Activated CD4-positive, alpha-beta T cell treated with anti-CD3 and anti-CD28 coated beads for 36 hours (primary cell): Measurements from ENCODE around the gene RAB33B. TPM values are rescaled to one million over a fixed set of nuclear protein-coding genes. Genes with fewer than 3 reads are reported as not detected.
"Not testable (repeated sequence)": the region's sequence is repeated elsewhere in the genome, so short reads cannot be mapped to it uniquely, and the experiment has no call there.

Experiments used
- ATAC-seq: fragments of 200-7000 bp; cut with Tn5 transposase; one replicate; pipeline ENCODE4 v1.10.0; 2021; ENCODE audit warnings: mild to moderate bottlenecking, moderate library complexity
- CTCF ChIA-PET: fragments of 350-600 bp; sonication (Branson Sonifier 250); formaldehyde crosslinking; loops from one replicate; lab custom pipeline; 2021; ENCODE audit warnings: antibody characterized with exemption; lab: Charles Lee
- POLR2A ChIA-PET: fragments of 350-600 bp; sonication (Branson Sonifier 250); formaldehyde crosslinking; loops from one replicate; lab custom pipeline; 2021; ENCODE audit warnings: antibody characterized with exemption, inconsistent platforms; lab: Charles Lee
- DNase-seq: peaks from one replicate; pipeline ENCODE4 v3.0.0-alpha.2; 2020
- H3K27ac Mint-ChIP-seq: one replicate; pipeline ENCODE4 v1.8.0; 2021; ENCODE audit warnings: mixed read lengths
- H3K27me3 Mint-ChIP-seq: one replicate; pipeline ENCODE4 v1.8.0; 2021; ENCODE audit warnings: mixed read lengths
- H3K36me3 Mint-ChIP-seq: one replicate; pipeline ENCODE4 v1.8.0; 2021; ENCODE audit warnings: low read depth, mixed read lengths
- H3K4me1 Mint-ChIP-seq: one replicate; pipeline ENCODE4 v1.8.0; 2021; ENCODE audit warnings: mixed read lengths
- H3K4me3 Mint-ChIP-seq: one replicate; pipeline ENCODE4 v1.8.0; 2021; ENCODE audit warnings: mild to moderate bottlenecking, moderate library complexity, mixed read lengths
- H3K9me3 Mint-ChIP-seq: one replicate; pipeline ENCODE4 v1.8.0; 2021; ENCODE audit warnings: low read depth, mixed read lengths
- intact Hi-C, 2 experiments: fragments of 100-400 bp; cut with DNase I in 1 of 2; cut with micrococcal nuclease in 1 of 2; formaldehyde crosslinking; loops; one replicate each; pipeline versions ENCODE4 v1.14.2 to v1.15.1; 2022 to 2024; cut with DNase I, micrococcal nuclease
- total RNA-seq, 2 experiments: library from RNA; stranded (reverse); gene quantifications; one replicate each; pipeline ENCODE4 v1.2.3, GENCODE V29; 2021

The RAB33B gene
- total RNA-seq, 2 experiments from 2014 or later = 6.0 to 6.4 TPM

DNA sequence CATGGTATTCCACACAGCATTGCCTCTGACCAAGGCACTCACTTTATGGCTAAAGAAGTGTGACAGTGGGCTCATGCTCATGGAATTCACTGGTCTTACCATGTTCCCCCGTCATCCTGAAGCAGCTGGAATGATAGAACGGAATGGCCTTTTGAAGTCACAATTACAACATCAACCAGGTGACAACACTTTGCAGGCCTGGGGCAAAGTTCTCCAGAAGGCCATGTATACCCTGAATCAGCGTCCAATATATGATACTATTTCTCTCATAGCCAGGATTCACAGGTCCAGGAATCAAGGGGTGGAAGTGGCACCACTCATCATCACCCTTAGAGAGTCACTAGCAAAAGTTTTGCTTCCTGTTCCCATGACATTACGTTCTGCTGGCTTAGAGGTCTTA is 6.8 kb upstream of the RAB33B start:
- H3K4me3 Mint-ChIP-seq, H3K27me3 Mint-ChIP-seq, POLR2A ChIA-PET, H3K9me3 Mint-ChIP-seq, CTCF ChIA-PET, H3K36me3 Mint-ChIP-seq, H3K27ac Mint-ChIP-seq, DNase-seq, intact Hi-C loops, H3K4me1 Mint-ChIP-seq, ATAC-seq: not testable (repeated sequence)

DNA sequence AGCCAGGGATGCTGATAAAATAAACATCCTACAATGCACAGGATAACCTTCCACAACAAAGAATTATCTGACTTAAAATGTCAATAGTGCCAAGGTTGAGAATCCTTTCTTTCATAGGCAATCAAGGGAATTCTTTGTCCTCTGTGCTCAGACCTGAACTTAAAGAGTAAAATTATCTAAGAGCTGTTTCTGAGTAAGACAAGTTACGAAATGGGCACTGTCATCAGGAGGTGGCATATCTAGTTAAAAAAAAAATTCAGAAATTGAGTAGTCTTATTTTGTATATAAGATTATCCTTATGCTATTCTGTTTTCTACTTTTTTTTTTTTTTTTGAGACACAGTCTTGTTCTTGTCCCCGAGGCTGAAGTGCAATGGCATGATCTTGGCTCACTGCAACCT is 3.3 kb upstream of the RAB33B start:
- H3K4me3 Mint-ChIP-seq = no peak overlapping the region
- H3K4me1 Mint-ChIP-seq = peaks cover 22% of the 10 kb centered on the region
- H3K9me3 Mint-ChIP-seq = no peaks in the 10 kb centered on the region
- H3K36me3 Mint-ChIP-seq = peaks cover 9% of the 10 kb centered on the region
- POLR2A ChIA-PET = no interaction called here
- CTCF ChIA-PET = no interaction called here
- intact Hi-C loops = loop anchor here in 1 of 2 experiments (5.0 kb wide), 2 partner anchors 702 to 977 kb away; partner anchors contain the start of genes CLGN and MAML3
- ATAC-seq = no peak
- H3K27ac Mint-ChIP-seq = no peak overlapping the region
- H3K27me3 Mint-ChIP-seq = no peaks in the 10 kb centered on the region
- DNase-seq = no peak

DNA sequence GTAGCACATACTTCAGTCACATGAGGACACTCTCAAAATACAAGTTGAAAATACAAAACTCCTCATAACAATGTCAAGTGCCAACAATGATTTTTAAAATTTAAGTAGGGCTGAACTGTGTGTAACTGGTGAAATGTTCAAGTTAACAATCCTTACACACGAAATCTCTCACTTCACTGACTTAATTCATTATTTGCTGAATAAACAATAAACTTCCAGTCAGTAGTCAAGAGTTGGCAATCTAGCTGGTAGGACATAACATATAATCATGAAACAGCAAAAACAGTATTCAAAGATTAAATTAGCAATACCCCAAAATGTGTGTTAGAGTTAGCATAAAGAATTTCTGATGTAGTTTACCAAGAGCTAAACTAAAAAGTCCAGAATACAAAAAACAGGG is 1.9 kb upstream of the RAB33B start:
- Mint-ChIP-seq H3K36me3 (peaks cover 6% of the 10 kb centered on the region), H3K27ac (peak overlapping the region; percentile 98), H3K9me3 (no peaks in the 10 kb centered on the region), H3K4me3 (peak overlapping the region; percentile 91), H3K4me1 (peaks cover 37% of the 10 kb centered on the region), H3K27me3 (no peaks in the 10 kb centered on the region)
- intact Hi-C loops = loop anchor here (2.0 to 5.0 kb wide), 5 partner anchors 35 to 975 kb away; partner anchors contain the start of genes CLGN (in 1 of the 2), MAML3 (in 1 of the 2) and NAA15 (in 1 of the 2)
- no peak for ATAC-seq
- POLR2A ChIA-PET = no interaction called here
- no peak for DNase-seq
- CTCF ChIA-PET = interaction anchor here (0.6 to 1.5 kb wide), 5 partner anchors 33 to 371 kb away, joined by 3 to 4 read pairs (median 3); no protein-coding TSS in a partner anchor

DNA sequence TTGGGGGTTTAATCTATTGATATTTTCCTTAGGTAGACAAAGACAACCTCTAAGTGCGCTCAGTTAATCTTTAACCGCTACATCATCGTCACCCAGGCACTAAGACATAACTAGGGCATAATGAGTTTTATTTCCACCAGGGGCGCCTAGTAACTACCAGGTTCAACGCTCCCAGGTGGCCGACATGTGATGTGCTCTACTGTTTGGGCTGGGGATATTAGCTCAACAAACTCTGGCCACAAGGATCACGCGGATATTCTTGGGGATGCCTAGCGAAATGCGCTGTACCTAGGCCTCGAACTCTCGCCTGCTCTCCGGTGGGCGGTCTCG is 915 bp upstream of the RAB33B start:
- Mint-ChIP-seq H3K27me3 (no peaks in the 10 kb centered on the region), H3K4me1 (peaks cover 45% of the 10 kb centered on the region), H3K36me3 (peaks cover 8% of the 10 kb centered on the region), H3K27ac (peak overlapping the region; percentile 98), H3K9me3 (no peaks in the 10 kb centered on the region), H3K4me3 (peak overlapping the region; percentile 91)
- intact Hi-C loops = loop anchor here (1.0 to 5.0 kb wide), 13 partner anchors 36 to 974 kb away; partner anchors contain the start of genes CLGN (in 1 of the 2), ELF2 (in 1 of the 2), MAML3 (in 1 of the 2) and NAA15 (in 1 of the 2)
- CTCF ChIA-PET = interaction anchor here (0.6 to 1.5 kb wide), 9 partner anchors 29 to 374 kb away, joined by 3 to 5 read pairs (median 3); partner anchors contain the start of gene NAA15
- POLR2A ChIA-PET = interaction anchor here (0.5 to 1.3 kb wide), 6 partner anchors 17 to 399 kb away, joined by 3 to 9 read pairs (median 4); no protein-coding TSS in a partner anchor
- peak; percentile 82 for DNase-seq
- peak; percentile 62 for ATAC-seq

DNA sequence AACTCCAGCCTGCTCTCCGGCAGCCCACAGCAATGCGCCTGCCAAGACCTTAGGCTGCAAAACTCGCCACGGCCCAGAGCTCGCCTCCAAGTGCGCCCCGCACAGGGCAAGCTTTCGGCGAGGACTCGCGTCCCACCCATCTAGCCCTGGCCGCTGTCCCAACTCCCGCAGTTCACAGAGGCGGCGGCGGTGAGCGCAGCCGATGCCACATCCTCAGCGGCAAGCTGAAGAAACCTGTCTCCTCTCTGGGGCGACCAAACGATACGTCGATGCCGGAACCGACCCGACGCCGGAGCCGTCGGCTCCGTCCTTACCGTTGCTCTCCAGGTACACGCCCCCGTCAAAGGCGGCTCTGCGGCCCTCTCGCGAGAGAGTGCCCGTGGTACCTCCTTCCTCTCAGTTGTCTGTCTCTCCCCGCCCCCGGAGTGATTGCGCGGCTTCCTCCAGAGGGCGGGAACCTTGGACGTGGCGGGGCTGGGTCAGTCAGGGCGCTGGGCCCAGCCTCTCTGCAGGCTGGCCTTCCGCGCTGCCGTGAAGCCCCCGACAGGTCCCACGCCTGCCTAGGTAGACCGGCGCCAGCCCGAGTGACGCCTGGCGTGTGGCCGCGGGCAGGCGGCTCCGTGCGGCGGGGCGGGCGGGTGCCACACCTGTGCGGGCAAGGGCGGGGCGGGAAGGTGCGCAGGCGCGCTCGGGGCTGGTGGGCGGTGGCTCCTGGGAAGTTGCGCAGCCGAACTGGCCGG is 380 bp upstream of the RAB33B start:
- peak; percentile 90 for ATAC-seq
- no peaks in the 10 kb centered on the region for H3K9me3 Mint-ChIP-seq
- peaks cover 48% of the 10 kb centered on the region for H3K4me1 Mint-ChIP-seq
- intact Hi-C loops = loop anchor here (1.0 to 5.0 kb wide), 14 partner anchors 37 to 1071 kb away; partner anchors contain the start of genes CLGN (in 1 of the 2), ELF2 (in 1 of the 2), ELMOD2 (in 1 of the 2) and MAML3 (in 1 of the 2)
- POLR2A ChIA-PET = interaction anchor here (0.5 to 1.3 kb wide), 5 partner anchors 17 to 400 kb away, joined by 3 to 9 read pairs (median 5); no protein-coding TSS in a partner anchor
- no peaks in the 10 kb centered on the region for H3K27me3 Mint-ChIP-seq
- DNase-seq = peak; percentile 99
- CTCF ChIA-PET = interaction anchor here (0.6 to 1.3 kb wide), 8 partner anchors 30 to 374 kb away, joined by 3 to 5 read pairs (median 3); partner anchors contain the start of gene NAA15
- H3K27ac Mint-ChIP-seq = peak overlapping the region; percentile 98
- H3K36me3 Mint-ChIP-seq = peaks cover 8% of the 10 kb centered on the region
- H3K4me3 Mint-ChIP-seq = peak overlapping the region; percentile 91

DNA sequence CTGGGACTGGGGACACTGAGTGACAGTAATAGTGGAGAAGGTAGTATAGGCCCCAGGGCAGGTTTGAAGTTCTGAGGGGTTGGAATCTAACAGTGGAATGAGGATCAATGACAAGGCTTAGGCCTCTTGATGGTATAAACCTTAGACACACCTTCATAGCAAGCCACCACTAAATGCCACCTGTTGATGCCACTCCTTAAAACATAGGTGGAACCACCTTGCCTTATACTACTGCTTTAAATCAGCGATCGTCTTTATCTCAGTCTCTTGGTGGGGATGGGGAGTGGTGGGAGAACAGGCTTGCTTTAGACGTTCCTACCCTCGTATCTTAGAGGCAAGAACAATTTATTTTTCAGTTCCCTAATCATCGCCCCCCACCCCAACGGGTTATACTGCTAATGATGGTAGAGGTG is 1.2 kb downstream of the RAB33B start:
- intact Hi-C loops = loop anchor here in 1 of 2 experiments (2.0 kb wide), 1 partner anchor 1070 kb away; the partner anchor contains the start of gene ELMOD2
- H3K4me1 Mint-ChIP-seq = peaks cover 61% of the 10 kb centered on the region
- ChIA-PET POLR2A (interaction anchor here (0.6 kb wide), 1 partner anchor 10 kb away, joined by 4 read pairs; no protein-coding TSS in a partner anchor), CTCF (no interaction called here)
- no peak for ATAC-seq
- peaks cover 13% of the 10 kb centered on the region for H3K36me3 Mint-ChIP-seq
- H3K9me3 Mint-ChIP-seq = no peaks in the 10 kb centered on the region
- H3K27me3 Mint-ChIP-seq = no peaks in the 10 kb centered on the region
- peak overlapping the region; percentile 89 for H3K27ac Mint-ChIP-seq
- no peak for DNase-seq
- peak overlapping the region; percentile 91 for H3K4me3 Mint-ChIP-seq

DNA sequence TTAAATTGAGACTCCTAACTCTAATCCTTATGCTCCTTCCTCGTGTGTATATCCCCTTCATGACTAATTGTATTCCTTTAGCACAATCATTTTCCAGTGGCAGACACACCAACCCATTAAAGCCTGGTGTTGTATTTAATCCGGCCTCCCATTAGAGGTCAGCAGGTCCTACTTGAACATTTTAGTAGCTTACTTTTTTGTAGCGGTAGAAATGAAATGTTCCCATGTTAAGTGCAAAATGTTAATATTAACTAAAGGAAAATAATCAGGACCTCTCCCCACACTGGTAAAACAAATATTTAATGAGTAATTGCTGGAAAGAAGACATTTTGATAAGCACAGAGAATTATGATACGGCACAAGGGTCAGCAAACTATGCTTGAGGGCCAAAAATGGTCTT is 3.4 kb downstream of the RAB33B start:
- ChIA-PET POLR2A (no interaction called here), CTCF (interaction anchor here (1.5 kb wide), 1 partner anchor 67 kb away, joined by 3 read pairs; no protein-coding TSS in a partner anchor)
- H3K27me3 Mint-ChIP-seq = no peaks in the 10 kb centered on the region
- H3K27ac Mint-ChIP-seq = no peak overlapping the region
- intact Hi-C loops = no loop called here
- no peak for ATAC-seq
- H3K36me3 Mint-ChIP-seq = peaks cover 11% of the 10 kb centered on the region
- H3K4me3 Mint-ChIP-seq = no peak overlapping the region
- peaks cover 54% of the 10 kb centered on the region for H3K4me1 Mint-ChIP-seq
- no peak for DNase-seq
- H3K9me3 Mint-ChIP-seq = no peaks in the 10 kb centered on the region

DNA sequence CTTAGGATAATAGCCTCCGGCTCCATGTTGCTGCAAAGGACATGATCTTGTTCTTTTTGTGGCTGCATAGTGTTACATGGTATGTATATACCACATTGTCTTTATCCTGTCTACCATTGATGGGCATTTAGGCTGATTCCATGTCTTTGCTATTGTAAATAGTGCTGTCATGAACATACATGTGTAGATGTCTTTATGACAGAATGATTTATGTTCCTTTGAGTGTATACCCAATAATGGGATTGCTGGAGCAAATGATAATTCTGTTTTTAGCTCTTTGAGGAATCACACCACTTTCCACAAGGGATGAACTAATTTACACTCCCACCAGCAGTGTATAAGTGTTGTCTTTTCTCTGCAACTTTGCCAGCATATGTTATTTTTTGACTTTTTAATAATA is 4.6 kb downstream of the RAB33B start:
- ATAC-seq = no peak
- Mint-ChIP-seq H3K27me3 (no peaks in the 10 kb centered on the region), H3K4me3 (no peak overlapping the region), H3K4me1 (peaks cover 47% of the 10 kb centered on the region), H3K27ac (no peak overlapping the region), H3K9me3 (no peaks in the 10 kb centered on the region), H3K36me3 (peaks cover 15% of the 10 kb centered on the region)
- CTCF ChIA-PET = no interaction called here
- intact Hi-C loops = no loop called here
- no peak for DNase-seq
- POLR2A ChIA-PET = no interaction called here

DNA sequence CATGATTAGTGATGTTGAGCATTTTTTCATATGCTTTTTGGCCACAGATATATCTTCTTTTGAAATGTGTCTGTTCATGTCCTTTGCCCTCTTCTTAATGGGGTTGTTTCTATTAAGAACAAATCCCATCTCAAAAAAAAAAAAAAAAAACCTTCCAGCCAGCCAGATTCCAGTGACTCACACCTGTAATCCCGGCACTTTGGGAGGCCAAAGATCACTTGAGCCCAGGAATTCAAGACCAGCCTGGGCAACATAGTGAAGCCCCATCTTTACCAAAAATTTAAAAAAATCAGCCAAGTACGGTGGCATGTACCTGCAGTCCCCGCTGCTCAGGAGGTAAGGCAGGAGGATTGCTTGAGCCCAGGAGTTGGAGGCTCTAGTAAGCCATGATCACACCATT is 5.1 kb downstream of the RAB33B start:
- intact Hi-C loops = no loop called here
- no peak overlapping the region for H3K4me3 Mint-ChIP-seq
- DNase-seq = no peak
- H3K4me1 Mint-ChIP-seq = peaks cover 47% of the 10 kb centered on the region
- H3K36me3 Mint-ChIP-seq = peaks cover 16% of the 10 kb centered on the region
- ChIA-PET CTCF (no interaction called here), POLR2A (no interaction called here)
- no peaks in the 10 kb centered on the region for H3K9me3 Mint-ChIP-seq
- no peak overlapping the region for H3K27ac Mint-ChIP-seq
- no peaks in the 10 kb centered on the region for H3K27me3 Mint-ChIP-seq
- ATAC-seq = no peak

DNA sequence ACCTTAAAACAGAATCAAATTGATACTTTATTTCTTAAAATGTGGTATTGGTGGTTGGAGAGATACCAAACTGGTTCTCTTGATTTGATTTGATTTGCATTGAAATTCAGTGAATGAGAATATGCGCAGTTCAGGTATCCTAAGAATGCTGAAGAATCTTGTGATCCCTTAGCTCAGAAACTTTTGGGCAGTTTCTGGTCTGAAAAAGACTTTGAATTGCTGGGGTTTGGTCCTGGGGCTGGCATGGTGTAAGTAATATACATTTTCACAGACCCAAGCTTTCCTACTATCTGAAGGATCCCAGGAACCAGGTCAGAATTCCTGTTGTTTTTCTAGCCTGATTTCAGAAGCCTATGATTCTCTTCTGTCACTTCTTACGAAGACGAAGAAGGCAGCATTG is 6.6 kb downstream of the RAB33B start:
- Mint-ChIP-seq H3K27me3 (no peaks in the 10 kb centered on the region), H3K4me3 (no peak overlapping the region), H3K4me1 (peaks cover 39% of the 10 kb centered on the region), H3K9me3 (no peaks in the 10 kb centered on the region), H3K36me3 (peaks cover 21% of the 10 kb centered on the region), H3K27ac (no peak overlapping the region)
- intact Hi-C loops = no loop called here
- ChIA-PET POLR2A (no interaction called here), CTCF (no interaction called here)
- DNase-seq = no peak
- no peak for ATAC-seq

DNA sequence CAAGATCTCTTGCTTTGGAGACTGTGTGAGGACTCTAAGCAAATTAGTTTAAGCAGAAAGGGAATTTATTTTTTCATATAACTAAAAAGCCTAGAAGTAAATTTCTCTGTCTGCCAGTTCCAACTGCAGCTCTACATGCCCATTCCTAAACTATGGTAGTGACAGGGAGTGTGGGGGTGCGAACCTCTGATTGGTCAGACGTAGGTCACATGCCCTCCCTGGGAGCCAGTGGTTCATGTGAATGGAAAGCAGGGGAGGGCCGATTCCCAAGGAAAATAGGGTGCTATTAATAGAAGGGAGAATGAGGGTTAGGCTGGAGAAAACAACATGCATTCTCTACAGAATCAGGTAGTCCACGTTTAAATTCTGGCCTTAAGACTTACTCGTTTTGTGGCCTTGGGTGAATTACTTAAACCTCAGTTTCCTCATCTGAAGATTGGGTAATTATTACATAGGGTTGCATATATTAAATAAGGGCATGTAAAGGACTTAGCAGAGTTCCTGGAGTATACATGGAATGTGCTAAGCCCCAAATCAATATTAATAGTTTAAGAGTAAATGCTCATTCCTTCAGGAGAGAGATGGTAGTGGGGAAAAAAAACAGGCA is 7.2 kb downstream of the RAB33B start:
- CTCF ChIA-PET = no interaction called here
- no peak overlapping the region for H3K4me3 Mint-ChIP-seq
- POLR2A ChIA-PET = no interaction called here
- H3K36me3 Mint-ChIP-seq = peaks cover 21% of the 10 kb centered on the region
- ATAC-seq (no peak), DNase-seq (no peak)
- H3K4me1 Mint-ChIP-seq = peaks cover 34% of the 10 kb centered on the region
- H3K9me3 Mint-ChIP-seq = no peaks in the 10 kb centered on the region
- no peaks in the 10 kb centered on the region for H3K27me3 Mint-ChIP-seq
- H3K27ac Mint-ChIP-seq = no peak overlapping the region
- intact Hi-C loops = no loop called here
